Upper lobe of left lung (tissue), 6 donors: ENCODE measurements around the gene LRP5. TPM values are rescaled to one million over a fixed set of nuclear protein-coding genes. Genes with fewer than 3 reads are reported as not detected.

Experiments
- ATAC-seq, 2 donors: fragments of 200-7000 bp; cut with Tn5 transposase; one replicate each; pipeline ENCODE4 v1.9.1; 2022; ENCODE audit warnings: mild to moderate bottlenecking in 2 of 2, moderate library complexity in 2 of 2; ENCODE audit not compliant: low FRiP score in 2 of 2
- DNase-seq, 2 donors: peaks; one replicate each; pipeline ENCODE4 v3.0.0-alpha.2; 2019 to 2020
- H3K27ac ChIP-seq, 4 donors: fragments of 200-600 bp; sonication (generic); one replicate each; pipeline ENCODE4 v1.5.1; 2016 to 2019
- H3K27me3 ChIP-seq, 4 donors: fragments of 200-600 bp; sonication (generic); one replicate each; pipeline ENCODE4 v1.5.1; 2017 to 2019
- H3K36me3 ChIP-seq, 4 donors: fragments of 200-600 bp; sonication (generic); one replicate each; pipeline ENCODE4 v1.5.1; 2016 to 2019
- H3K4me1 ChIP-seq, 4 donors: fragments of 200-600 bp; sonication (generic); one replicate each; pipeline ENCODE4 v1.5.1; 2018 to 2019
- H3K4me3 ChIP-seq, 4 donors: fragments of 200-600 bp; sonication (generic); one replicate each; pipeline ENCODE4 v1.5.1; 2017 to 2019; ENCODE audit warnings: mild to moderate bottlenecking in 2 of 4, moderate library complexity in 1 of 4
- H3K9me3 ChIP-seq, 4 donors: fragments of 200-600 bp; sonication (generic); one replicate each; pipeline ENCODE4 v1.5.1; 2018 to 2019
- EP300 ChIP-seq, 4 donors: sonication (generic); formaldehyde crosslinking; IDR thresholded peaks; one replicate each; pipeline ENCODE4 v1.5.1; 2017; ENCODE audit warnings: antibody characterized with exemption in 4 of 4, control low read depth in 2 of 4
- POLR2A ChIP-seq, 4 donors: fragments of 450-650 bp; IDR thresholded peaks; one replicate each; pipeline ENCODE4 v1.5.1; 2016 to 2017; ENCODE audit warnings: antibody characterized with exemption in 4 of 4, mild to moderate bottlenecking in 2 of 4
- POLR2AphosphoS5 ChIP-seq, 2 donors: sonication (generic); formaldehyde crosslinking; IDR thresholded peaks; one replicate each; pipeline ENCODE4 v1.5.1; 2017; ENCODE audit warnings: antibody characterized with exemption in 2 of 2
- WGBS, 2 donors: methylation state at CpG; one replicate each; pipeline ENCODE4 v1.1.5; 2017 to 2018; 5-methylcytosine and 5-hydroxymethylcytosine counted together
- total RNA-seq, 6 donors: library from RNA; depleted of rRNA in 4 of 6; stranded (reverse); fragments of >200 nt in 4 of 6; gene quantifications; one replicate each; pipeline versions ENCODE4 v1.1.0 to v1.2.1, GENCODE V29; 2016 to 2021
- TF ChIP-seq, protein P1 (sequence below), 6 experiments: fragments of 450-650 bp in 4 of 6; fragments of 200-600 bp in 2 of 6; sonication (generic) in 2 of 6; IDR thresholded peaks; one replicate each; pipeline ENCODE4 v1.5.1; 2016 to 2019; ENCODE audit warnings: antibody characterized with exemption in 6 of 6
- donor health status: DM: no; HTN: no; CAD: no; lungs with moderate emphysema.
- donor health status: DM: no; HTN: yes; CAD: no; lungs with severe emphysema.

The LRP5 gene
- total RNA-seq, 6 donors from 2014 or later = 51.5 to 79.4 (median 67.6) TPM

DNA sequence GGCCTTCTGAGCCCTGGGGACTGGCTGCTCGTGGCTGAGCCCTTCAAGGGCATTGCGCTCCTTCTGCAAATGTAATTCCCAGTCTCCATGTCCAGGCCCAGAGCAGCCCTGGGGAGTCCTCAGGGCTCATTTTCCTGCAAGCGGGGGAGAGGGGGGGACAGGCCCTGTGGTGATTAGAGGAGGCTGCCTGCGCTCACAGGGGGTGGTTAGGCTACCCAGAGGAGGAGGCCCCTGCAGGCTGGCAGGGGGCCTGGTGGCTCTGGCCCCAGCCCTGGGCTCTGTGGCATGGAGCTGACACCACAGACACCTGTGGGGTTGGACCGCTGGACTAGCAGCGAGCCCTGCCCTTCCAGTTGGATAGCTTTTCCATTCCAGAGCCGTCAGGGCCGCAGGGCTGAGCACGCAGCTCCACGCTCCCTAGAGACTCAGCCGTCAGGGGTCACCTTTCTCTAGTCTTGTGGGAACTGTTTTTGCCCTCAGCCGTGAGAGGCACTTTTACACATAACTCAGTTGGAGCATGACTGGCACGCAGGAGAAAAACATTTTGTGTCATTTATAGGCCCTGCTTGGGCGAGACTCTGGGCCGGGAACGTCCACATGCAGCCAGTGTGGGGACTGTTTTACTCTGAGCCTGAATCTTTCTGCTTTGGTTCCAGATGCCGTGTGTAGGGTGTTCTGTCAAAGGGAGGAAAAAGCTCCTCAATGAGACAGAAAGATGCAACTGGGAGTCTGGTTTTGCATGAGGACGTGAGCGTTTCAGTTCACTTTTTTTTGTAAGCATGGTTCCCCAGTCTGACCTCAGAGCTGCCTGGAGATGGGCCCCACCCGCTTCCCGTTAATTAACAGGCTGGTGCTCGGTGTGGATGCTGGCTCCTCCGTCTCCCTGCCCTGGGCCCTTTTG is 58.1 kb downstream of the LRP5 start:
- DNase-seq (no peak), ATAC-seq (peak in 1 of 2 donors; percentile 50)
- Histone ChIP-seq H3K27ac (peak overlapping the region; percentile 7 to 81 (median 59)), H3K9me3 (no peaks in the 10 kb centered on the region), H3K4me1 (peaks cover 41 to 49% (median 45%) of the 10 kb centered on the region in 4 donors), H3K27me3 (no peaks in the 10 kb centered on the region), H3K36me3 (peaks cover 0 to 25% (median 6%) of the 10 kb centered on the region in 4 donors), H3K4me3 (no peak overlapping the region)
- WGBS, 2 donors = 34 to 61% methylated on average over 11 to 23 of the region's 23 CpGs
- TF ChIP-seq POLR2A (IDR thresholded peaks at IDR 0.05) (no peak), EP300 (IDR thresholded peaks at IDR 0.05) (no peak), POLR2AphosphoS5 (IDR thresholded peaks at IDR 0.05) (no peak)

DNA sequence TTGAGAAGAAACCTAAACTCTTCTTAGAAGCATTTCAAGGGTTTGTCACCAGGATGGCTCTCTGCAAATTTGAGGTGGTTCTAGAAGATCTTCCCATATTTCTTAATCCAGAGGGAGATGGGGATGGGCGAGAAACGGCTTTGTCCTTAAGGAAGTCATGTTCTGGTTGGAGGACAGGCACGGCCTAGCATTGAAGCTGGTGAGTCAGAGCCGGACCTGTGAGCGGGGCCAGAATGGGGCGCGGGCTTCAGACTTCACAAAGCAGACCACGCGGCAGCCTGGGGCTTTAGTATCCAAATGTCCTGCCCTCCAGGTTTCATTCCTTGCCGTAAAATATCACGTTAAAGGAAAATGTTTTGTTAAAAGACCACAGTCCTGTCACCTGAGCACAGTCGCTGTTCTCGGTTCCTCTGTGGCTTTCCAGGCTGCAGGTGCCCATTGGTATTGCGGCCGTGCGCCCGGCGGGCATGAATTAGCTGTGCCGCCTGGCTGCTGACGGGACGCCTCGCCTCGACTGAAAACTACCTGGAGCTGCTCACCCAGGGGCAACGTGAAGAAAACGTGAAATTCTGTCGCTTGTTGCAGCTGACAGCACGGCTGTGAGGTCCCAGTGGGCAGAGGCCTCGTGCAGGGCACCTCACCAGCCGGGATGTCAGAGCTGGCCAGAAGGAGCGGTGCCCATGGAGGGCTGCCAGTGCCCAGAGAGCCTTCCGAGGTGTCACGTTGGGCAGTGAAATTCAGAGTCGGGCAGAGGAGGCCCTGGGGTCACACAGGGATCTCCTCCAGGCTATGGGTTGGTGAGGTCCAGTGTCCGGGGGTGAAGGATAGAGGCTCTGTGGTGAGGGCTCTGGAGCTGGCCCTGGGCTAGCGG is 59.0 kb downstream of the LRP5 start:
- peak overlapping the region; percentile 7 to 81 (median 50) for H3K27ac ChIP-seq
- 89 to 91% methylated on average over 28 to 35 of the region's 35 CpGs for WGBS, 2 donors

GRCh38 chr11:68372114-68372513 is 59.7 kb downstream of the LRP5 start:
- WGBS, 2 donors = 73 to 86% methylated on average over 21 of the region's 21 CpGs

More for the DNA sequence above, 59.0 kb downstream of the LRP5 start:
- peak in 1 of 2 donors; percentile 84 for DNase-seq
- H3K4me1 ChIP-seq = peaks cover 41 to 57% (median 47%) of the 10 kb centered on the region in 4 donors
- no peak for ATAC-seq
- H3K4me3 ChIP-seq = no peak overlapping the region
- TF ChIP-seq EP300 (IDR thresholded peaks at IDR 0.05) (no peak), POLR2AphosphoS5 (IDR thresholded peaks at IDR 0.05) (no peak), POLR2A (IDR thresholded peaks at IDR 0.05) (no peak)
- TF ChIP-seq, protein P1, sequence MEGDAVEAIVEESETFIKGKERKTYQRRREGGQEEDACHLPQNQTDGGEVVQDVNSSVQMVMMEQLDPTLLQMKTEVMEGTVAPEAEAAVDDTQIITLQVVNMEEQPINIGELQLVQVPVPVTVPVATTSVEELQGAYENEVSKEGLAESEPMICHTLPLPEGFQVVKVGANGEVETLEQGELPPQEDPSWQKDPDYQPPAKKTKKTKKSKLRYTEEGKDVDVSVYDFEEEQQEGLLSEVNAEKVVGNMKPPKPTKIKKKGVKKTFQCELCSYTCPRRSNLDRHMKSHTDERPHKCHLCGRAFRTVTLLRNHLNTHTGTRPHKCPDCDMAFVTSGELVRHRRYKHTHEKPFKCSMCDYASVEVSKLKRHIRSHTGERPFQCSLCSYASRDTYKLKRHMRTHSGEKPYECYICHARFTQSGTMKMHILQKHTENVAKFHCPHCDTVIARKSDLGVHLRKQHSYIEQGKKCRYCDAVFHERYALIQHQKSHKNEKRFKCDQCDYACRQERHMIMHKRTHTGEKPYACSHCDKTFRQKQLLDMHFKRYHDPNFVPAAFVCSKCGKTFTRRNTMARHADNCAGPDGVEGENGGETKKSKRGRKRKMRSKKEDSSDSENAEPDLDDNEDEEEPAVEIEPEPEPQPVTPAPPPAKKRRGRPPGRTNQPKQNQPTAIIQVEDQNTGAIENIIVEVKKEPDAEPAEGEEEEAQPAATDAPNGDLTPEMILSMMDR (IDR thresholded peaks at IDR 0.05) = no peak
- no peaks in the 10 kb centered on the region for H3K27me3 ChIP-seq
- no peaks in the 10 kb centered on the region for H3K9me3 ChIP-seq
- peaks cover 0 to 15% (median 6%) of the 10 kb centered on the region in 4 donors for H3K36me3 ChIP-seq

DNA sequence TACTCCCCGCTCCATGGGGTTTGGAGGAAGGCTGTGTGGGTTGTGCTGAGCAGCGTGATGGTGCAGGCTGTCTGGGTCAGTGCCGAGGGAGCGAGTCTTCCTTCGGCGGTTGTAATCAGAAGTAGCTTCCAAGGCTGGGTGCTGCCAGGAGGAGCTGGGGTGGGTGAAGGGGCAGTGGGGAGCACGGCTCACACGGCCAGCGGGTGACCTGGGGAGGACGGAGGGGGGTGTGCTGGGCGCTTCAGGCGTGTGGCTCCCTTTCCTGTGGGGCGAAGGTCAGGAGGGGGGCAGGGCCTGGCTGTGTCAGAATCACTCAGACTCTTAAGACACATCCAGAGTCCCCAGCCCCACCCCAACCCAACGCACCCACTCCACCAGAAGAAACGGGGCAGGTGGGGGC is 60.2 kb downstream of the LRP5 start:
- 84 to 85% methylated on average over 10 to 15 of the region's 15 CpGs for WGBS, 2 donors
- peaks cover 50 to 69% (median 58%) of the 10 kb centered on the region in 4 donors for H3K4me1 ChIP-seq
- TF ChIP-seq POLR2AphosphoS5 (IDR thresholded peaks at IDR 0.05) (no peak), POLR2A (IDR thresholded peaks at IDR 0.05) (no peak), EP300 (IDR thresholded peaks at IDR 0.05) (no peak)
- TF ChIP-seq, protein P1 (IDR thresholded peaks at IDR 0.05) = no peak

More at GRCh38 chr11:68372114-68372513, 59.7 kb downstream of the LRP5 start:
- H3K36me3 ChIP-seq = peaks cover 0 to 9% (median 3%) of the 10 kb centered on the region in 4 donors
- H3K9me3 ChIP-seq = no peaks in the 10 kb centered on the region
- TF ChIP-seq, protein P1 (IDR thresholded peaks at IDR 0.05) = no peak
- TF ChIP-seq POLR2AphosphoS5 (IDR thresholded peaks at IDR 0.05) = no peak
- TF ChIP-seq EP300 (IDR thresholded peaks at IDR 0.05) = no peak
- no peak for TF ChIP-seq POLR2A (IDR thresholded peaks at IDR 0.05)
- H3K4me3 ChIP-seq = no peak overlapping the region
- no peaks in the 10 kb centered on the region for H3K27me3 ChIP-seq
- peak overlapping the region in 2 of 4 donors; percentile 30 to 81 for H3K27ac ChIP-seq
- DNase-seq = peak in 1 of 2 donors; percentile 83
- H3K4me1 ChIP-seq = peaks cover 45 to 64% (median 53%) of the 10 kb centered on the region in 4 donors
- ATAC-seq = no peak

More for the DNA sequence above, 60.2 kb downstream of the LRP5 start:
- H3K36me3 ChIP-seq = peaks cover 0 to 4% (median 1%) of the 10 kb centered on the region in 4 donors
- H3K27me3 ChIP-seq = no peaks in the 10 kb centered on the region
- ATAC-seq = no peak
- H3K27ac ChIP-seq = peak overlapping the region in 3 of 4 donors; percentile 63 to 81 (median 72)
- peak in 1 of 2 donors; percentile 58 for DNase-seq
- no peaks in the 10 kb centered on the region for H3K9me3 ChIP-seq
- H3K4me3 ChIP-seq = no peak overlapping the region
